Lung (tissue), 12 donors: ENCODE results near the gene SHROOM1. TPM values are rescaled to one million over a fixed set of nuclear protein-coding genes. Genes with fewer than 3 reads are reported as not detected.

Experiments
- ATAC-seq: fragments of 200-7000 bp; cut with Tn5 transposase; one replicate; pipeline ENCODE4 v1.9.1; 2020; ENCODE audit warnings: moderate number of reproducible peaks; ENCODE audit not compliant: insufficient read depth, low FRiP score
- DNase-seq, 3 donors: peaks; one replicate each; pipeline ENCODE4 v3.0.0-alpha.2; 2013 to 2017
- H3K27ac ChIP-seq, 2 donors: one replicate each; pipeline ENCODE4 v1.5.1; 2013; ENCODE audit warnings: mild to moderate bottlenecking in 2 of 2, moderate library complexity in 2 of 2, control low read depth in 1 of 2, inconsistent platforms in 1 of 2, low read depth in 1 of 2, low read length in 1 of 2
- H3K27me3 ChIP-seq, 3 donors: one replicate each; pipeline ENCODE4 v1.5.1; 2013; ENCODE audit warnings: low read length in 2 of 3; ENCODE audit not compliant: control insufficient read depth in 3 of 3, insufficient read depth in 3 of 3
- H3K36me3 ChIP-seq, 4 donors: one replicate each; pipeline ENCODE4 v1.5.1; 2013; ENCODE audit warnings: low read length in 4 of 4, mild to moderate bottlenecking in 1 of 4, moderate library complexity in 1 of 4; ENCODE audit not compliant: control insufficient read depth in 4 of 4, insufficient read depth in 4 of 4
- H3K4me1 ChIP-seq, 5 donors: one replicate each; pipeline ENCODE4 v1.5.1; 2013; ENCODE audit warnings: low read length in 5 of 5, mild to moderate bottlenecking in 2 of 5, moderate library complexity in 1 of 5; ENCODE audit not compliant: control insufficient read depth in 5 of 5, insufficient read depth in 5 of 5
- H3K4me3 ChIP-seq: one replicate; pipeline ENCODE4 v1.5.1; 2013; ENCODE audit warnings: mild to moderate bottlenecking, control low read depth, moderate library complexity
- H3K9ac ChIP-seq, 2 donors: one replicate each; pipeline ENCODE4 v1.5.1; 2013; ENCODE audit warnings: low read length in 2 of 2, control low read depth in 1 of 2; ENCODE audit not compliant: insufficient read depth in 1 of 2
- H3K9me3 ChIP-seq, 4 donors: one replicate each; pipeline ENCODE4 v1.5.1; 2013; ENCODE audit warnings: low read length in 3 of 4, mild to moderate bottlenecking in 1 of 4, moderate library complexity in 1 of 4; ENCODE audit not compliant: control insufficient read depth in 4 of 4, insufficient read depth in 3 of 4
- CTCF ChIP-seq: IDR thresholded peaks from 2 replicates; pipeline ENCODE4 v1.5.1; 2012; ENCODE audit warnings: mild to moderate bottlenecking; ENCODE audit errors: control extremely low read depth, extremely low read depth
- WGBS, 2 donors: extraction: QIAGEN DNeasy Blood & Tissue Kit; methylation state at CpG; one replicate each; pipeline ENCODE4 v1.1.7; 2013; 5-methylcytosine and 5-hydroxymethylcytosine counted together
- polyA plus RNA-seq, 2 donors: library from polyadenylated mRNA; stranded (reverse); fragments of 200-250 nt; gene quantifications; one replicate each; pipeline ENCODE4 v1.2.1, GENCODE V29; 2013
- total RNA-seq, 2 donors: library from RNA; depleted of rRNA in 1 of 2; stranded (reverse); fragments of >200 nt in 1 of 2; gene quantifications; one replicate each; pipeline ENCODE4 v1.2.1, GENCODE V29; 2014 to 2021
- donor health status: control.
- donor health status: control.
- donor health status: Bipolar disorder and iron deficiency.
- donor health status: healthy.
- donor health status: DM: yes; HTN: yes; CAD: no.

The SHROOM1 gene
- total and polyA plus RNA-seq, 4 donors, result 7.0 to 21.9 (median 11.4) TPM

- WGBS, 2 donors, result 73 to 78% methylated on average over 3 of the region's 3 CpGs
- no peak overlapping the region for H3K9ac ChIP-seq
- no peak overlapping the region for H3K27ac ChIP-seq
- H3K9me3 ChIP-seq, result no peaks in the 10 kb centered on the region
- ATAC-seq (no peak), DNase-seq (no peak)
- H3K4me1 ChIP-seq, result no peaks in the 10 kb centered on the region
- no peak for TF ChIP-seq CTCF
- H3K27me3 ChIP-seq, result no peaks in the 10 kb centered on the region
- H3K36me3 ChIP-seq, result no peaks in the 10 kb centered on the region
- no peak overlapping the region for H3K4me3 ChIP-seq
Observed at GRCh38 chr5:132853323-132853722, 22.9 kb upstream of the SHROOM1 start.

GRCh38 chr5:132850066-132850465, 19.6 kb upstream of the SHROOM1 start:
- Histone ChIP-seq H3K9me3 (no peaks in the 10 kb centered on the region), H3K27ac (no peak overlapping the region), H3K4me1 (no peaks in the 10 kb centered on the region), H3K9ac (no peak overlapping the region), H3K27me3 (no peaks in the 10 kb centered on the region), H3K4me3 (no peak overlapping the region), H3K36me3 (no peaks in the 10 kb centered on the region)
- no peak for ATAC-seq
- DNase-seq, result no peak
- WGBS, 2 donors, result 77 to 95% methylated on average over 2 of the region's 2 CpGs
- TF ChIP-seq CTCF, result no peak

GRCh38 chr5:132849347-132849746, 18.9 kb upstream of the SHROOM1 start:
- Histone ChIP-seq H3K9me3 (no peaks in the 10 kb centered on the region), H3K9ac (no peak overlapping the region), H3K27ac (no peak overlapping the region), H3K4me1 (no peaks in the 10 kb centered on the region), H3K27me3 (no peaks in the 10 kb centered on the region), H3K36me3 (no peaks in the 10 kb centered on the region), H3K4me3 (no peak overlapping the region)
- TF ChIP-seq CTCF, result no peak
- 55 to 68% methylated on average over 1 of the region's 1 CpG for WGBS, 2 donors
- no peak for DNase-seq
- no peak for ATAC-seq

- ATAC-seq (no peak), DNase-seq (no peak)
- H3K27ac ChIP-seq, result no peak overlapping the region
- H3K4me3 ChIP-seq, result no peak overlapping the region
- 96% methylated on average over 8 of the region's 8 CpGs for WGBS, 2 donors
- H3K27me3 ChIP-seq, result no peaks in the 10 kb centered on the region
- H3K9me3 ChIP-seq, result no peaks in the 10 kb centered on the region
- H3K4me1 ChIP-seq, result no peaks in the 10 kb centered on the region
- no peaks in the 10 kb centered on the region for H3K36me3 ChIP-seq
- H3K9ac ChIP-seq, result no peak overlapping the region
- TF ChIP-seq CTCF, result no peak
Observed at GRCh38 chr5:132848270-132848669, 17.8 kb upstream of the SHROOM1 start.
